Caco-2 (cell line): ENCODE results near the gene FDXACB1. TPM values are rescaled to one million over a fixed set of nuclear protein-coding genes. Genes with fewer than 3 reads are reported as not detected.

Experiments used
- BruUV-seq: library from RNA; stranded (reverse); fragments of 400-500 nt; replicated peaks from 2 replicates; lab custom pipeline; 2021; lab: Mats Ljungman, UMichigan
- CTCF ChIA-PET: fragments of 300-600 bp; sonication (Branson Sonifier 250); formaldehyde crosslinking; loops from one replicate; lab custom pipeline; 2022; ENCODE audit warnings: antibody characterized with exemption; lab: Charles Lee
- POLR2A ChIA-PET: fragments of 300-600 bp; sonication (Branson Sonifier 250); formaldehyde crosslinking; loops from one replicate; lab custom pipeline; 2022; ENCODE audit warnings: antibody characterized with exemption; lab: Charles Lee
- DNase-seq, 2 experiments: peaks; one replicate each; pipeline versions ENCODE4 v3.0.0 to v3.0.0-alpha.2; 2020 to 2022
- H3K27me3 ChIP-seq: replicated peaks from 2 replicates; pipeline ENCODE4 v1.6.0; 2011; ENCODE audit warnings: low read length; ENCODE audit not compliant: control insufficient read depth, insufficient read depth
- H3K36me3 ChIP-seq: 2 replicates; pipeline ENCODE4 v1.5.1; 2011; ENCODE audit warnings: low read length; ENCODE audit not compliant: control insufficient read depth, insufficient read depth
- H3K4me1 ChIP-seq: fragments of 250-450 bp; sonication (Bioruptor Pico); 2 replicates; pipeline ENCODE4 v1.5.1; 2020; ENCODE audit warnings: mild to moderate bottlenecking
- H3K4me3 ChIP-seq: 2 replicates; pipeline ENCODE4 v1.5.1; 2011; ENCODE audit warnings: low read depth, mild to moderate bottlenecking, control low read depth, low read length
- H3K9me3 ChIP-seq: fragments of 250-450 bp; sonication (Bioruptor Pico); 2 replicates; pipeline ENCODE4 v1.5.1; 2020; ENCODE audit warnings: mild to moderate bottlenecking, moderate library complexity
- H3K27ac Mint-ChIP-seq: one replicate; pipeline ENCODE4 v1.8.0; 2022; ENCODE audit warnings: mixed read lengths; ENCODE audit not compliant: unreplicated experiment
- H3K27me3 Mint-ChIP-seq: one replicate; pipeline ENCODE4 v1.8.0; 2022; ENCODE audit warnings: mixed read lengths; ENCODE audit not compliant: insufficient read depth, unreplicated experiment
- H3K36me3 Mint-ChIP-seq: one replicate; pipeline ENCODE4 v1.8.0; 2022; ENCODE audit warnings: mild to moderate bottlenecking, mixed read lengths; ENCODE audit not compliant: insufficient read depth, unreplicated experiment
- H3K4me1 Mint-ChIP-seq: one replicate; pipeline ENCODE4 v1.8.0; 2022; ENCODE audit warnings: low read depth, mixed read lengths; ENCODE audit not compliant: unreplicated experiment
- H3K4me3 Mint-ChIP-seq: one replicate; pipeline ENCODE4 v1.8.0; 2022; ENCODE audit warnings: mild to moderate bottlenecking, moderate library complexity, mixed read lengths; ENCODE audit not compliant: unreplicated experiment
- H3K9me3 Mint-ChIP-seq: one replicate; pipeline ENCODE4 v1.8.0; 2022; ENCODE audit warnings: mixed read lengths; ENCODE audit not compliant: unreplicated experiment
- intact Hi-C: fragments of 100-400 bp; cut with micrococcal nuclease; formaldehyde crosslinking; loops from one replicate; pipeline ENCODE4 v1.10.0; 2022; ENCODE audit not compliant: unreplicated experiment
- total RNA-seq: library from RNA; stranded (reverse); gene quantifications from 2 replicates; pipeline ENCODE4 v1.2.3, GENCODE V29; 2022
- TF ChIP-seq, protein P1 (sequence below), 2 experiments: fragments of 200-600 bp in 1 of 2; IDR thresholded peaks; 1 replicate in 1 of 2; 2 replicates in 1 of 2; pipeline versions ENCODE4 v1.5.1 to v1.8.0; 2011 to 2022; ENCODE audit warnings: antibody characterized with exemption in 1 of 2, control low read depth in 1 of 2, inconsistent platforms in 1 of 2, low read depth in 1 of 2, low read length in 1 of 2, mild to moderate bottlenecking in 1 of 2, moderate library complexity in 1 of 2; ENCODE audit not compliant: insufficient read depth in 1 of 2, severe bottlenecking in 1 of 2, unreplicated experiment in 1 of 2

The FDXACB1 gene
- total RNA-seq, 1 experiment from 2014 or later: 4.7 TPM

- Mint-ChIP-seq H3K4me1 (peaks cover 20% of the 10 kb centered on the region), H3K27ac (peak overlapping the region; percentile 40), H3K36me3 (peaks cover 17% of the 10 kb centered on the region), H3K4me3 (no peak overlapping the region), H3K9me3 (no peaks in the 10 kb centered on the region), H3K27me3 (no peaks in the 10 kb centered on the region)
- Histone ChIP-seq H3K4me3 (no peak overlapping the region), H3K9me3 (no peaks in the 10 kb centered on the region), H3K36me3 (peaks cover 4% of the 10 kb centered on the region; the same call in 1 of the 2 replicates), H3K27me3 (no peaks in the 10 kb centered on the region), H3K4me1 (peaks cover 21% of the 10 kb centered on the region)
- POLR2A ChIA-PET: no interaction called here
- intact Hi-C loops: loop anchor here (2.0 to 5.0 kb wide), 3 partner anchors 73 to 123 kb away; partner anchors contain the start of gene PPP2R1B
- CTCF ChIA-PET: interaction anchor here (1.0 to 2.5 kb wide), 3 partner anchors 21 to 236 kb away, joined by 3 to 16 read pairs (median 8); no protein-coding TSS in a partner anchor
- no TSS peak for BruUV-seq
- DNase-seq: peak in 1 of 2 experiments; percentile 42
- TF ChIP-seq, protein P1, sequence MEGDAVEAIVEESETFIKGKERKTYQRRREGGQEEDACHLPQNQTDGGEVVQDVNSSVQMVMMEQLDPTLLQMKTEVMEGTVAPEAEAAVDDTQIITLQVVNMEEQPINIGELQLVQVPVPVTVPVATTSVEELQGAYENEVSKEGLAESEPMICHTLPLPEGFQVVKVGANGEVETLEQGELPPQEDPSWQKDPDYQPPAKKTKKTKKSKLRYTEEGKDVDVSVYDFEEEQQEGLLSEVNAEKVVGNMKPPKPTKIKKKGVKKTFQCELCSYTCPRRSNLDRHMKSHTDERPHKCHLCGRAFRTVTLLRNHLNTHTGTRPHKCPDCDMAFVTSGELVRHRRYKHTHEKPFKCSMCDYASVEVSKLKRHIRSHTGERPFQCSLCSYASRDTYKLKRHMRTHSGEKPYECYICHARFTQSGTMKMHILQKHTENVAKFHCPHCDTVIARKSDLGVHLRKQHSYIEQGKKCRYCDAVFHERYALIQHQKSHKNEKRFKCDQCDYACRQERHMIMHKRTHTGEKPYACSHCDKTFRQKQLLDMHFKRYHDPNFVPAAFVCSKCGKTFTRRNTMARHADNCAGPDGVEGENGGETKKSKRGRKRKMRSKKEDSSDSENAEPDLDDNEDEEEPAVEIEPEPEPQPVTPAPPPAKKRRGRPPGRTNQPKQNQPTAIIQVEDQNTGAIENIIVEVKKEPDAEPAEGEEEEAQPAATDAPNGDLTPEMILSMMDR (IDR thresholded peaks at IDR 0.05; ENCODE audit: insufficient read depth in 1 of 2, low read depth in 1 of 2, low read length in 1 of 2, severe bottlenecking in 1 of 2, unreplicated experiment in 1 of 2): no peak
These were observed 38.8 kb downstream of the FDXACB1 start for GRCh38 chr11:111840143-111840542.

- no peak for DNase-seq
- H3K4me3 Mint-ChIP-seq: no peak overlapping the region
- CTCF ChIA-PET: no interaction called here
- Histone ChIP-seq H3K4me3 (no peak overlapping the region), H3K4me1 (peaks cover 25% of the 10 kb centered on the region), H3K36me3 (peaks cover 4% of the 10 kb centered on the region; the same call in 1 of the 2 replicates), H3K9me3 (no peaks in the 10 kb centered on the region), H3K27me3 (no peaks in the 10 kb centered on the region)
- no peak overlapping the region for H3K27ac Mint-ChIP-seq
- TF ChIP-seq, protein P1 (IDR thresholded peaks at IDR 0.05; ENCODE audit: insufficient read depth in 1 of 2, low read depth in 1 of 2, low read length in 1 of 2, severe bottlenecking in 1 of 2, unreplicated experiment in 1 of 2): no peak
- POLR2A ChIA-PET: interaction anchor here (0.6 kb wide), 1 partner anchor 37 kb away, joined by 4 read pairs; no protein-coding TSS in a partner anchor
- intact Hi-C loops: no loop called here
- H3K9me3 Mint-ChIP-seq: no peaks in the 10 kb centered on the region
- peaks cover 30% of the 10 kb centered on the region for H3K4me1 Mint-ChIP-seq
- BruUV-seq: no TSS peak
- H3K27me3 Mint-ChIP-seq: no peaks in the 10 kb centered on the region
- peaks cover 12% of the 10 kb centered on the region for H3K36me3 Mint-ChIP-seq
These were observed 40.9 kb downstream of the FDXACB1 start for GRCh38 chr11:111838054-111838453.

GRCh38 chr11:111837366-111837891 is 41.5 kb downstream of the FDXACB1 start:
- ChIA-PET CTCF (no interaction called here), POLR2A (no interaction called here)
- H3K9me3 ChIP-seq: no peaks in the 10 kb centered on the region
- Mint-ChIP-seq H3K9me3 (no peaks in the 10 kb centered on the region), H3K4me1 (peaks cover 30% of the 10 kb centered on the region), H3K36me3 (peaks cover 12% of the 10 kb centered on the region), H3K27ac (no peak overlapping the region), H3K4me3 (no peak overlapping the region), H3K27me3 (no peaks in the 10 kb centered on the region)
- no TSS peak for BruUV-seq
- intact Hi-C loops: no loop called here
- H3K27me3 ChIP-seq: no peaks in the 10 kb centered on the region
- TF ChIP-seq, protein P1 (IDR thresholded peaks at IDR 0.05; ENCODE audit: insufficient read depth in 1 of 2, low read depth in 1 of 2, low read length in 1 of 2, severe bottlenecking in 1 of 2, unreplicated experiment in 1 of 2): no peak
- peaks cover 4% of the 10 kb centered on the region; the same call in 1 of the 2 replicates for H3K36me3 ChIP-seq
- H3K4me1 ChIP-seq: peaks cover 25% of the 10 kb centered on the region
- no peak for DNase-seq
- no peak overlapping the region for H3K4me3 ChIP-seq
